Measurements from ENCODE around the gene G2E3.

Gene G2E3

DNA sequence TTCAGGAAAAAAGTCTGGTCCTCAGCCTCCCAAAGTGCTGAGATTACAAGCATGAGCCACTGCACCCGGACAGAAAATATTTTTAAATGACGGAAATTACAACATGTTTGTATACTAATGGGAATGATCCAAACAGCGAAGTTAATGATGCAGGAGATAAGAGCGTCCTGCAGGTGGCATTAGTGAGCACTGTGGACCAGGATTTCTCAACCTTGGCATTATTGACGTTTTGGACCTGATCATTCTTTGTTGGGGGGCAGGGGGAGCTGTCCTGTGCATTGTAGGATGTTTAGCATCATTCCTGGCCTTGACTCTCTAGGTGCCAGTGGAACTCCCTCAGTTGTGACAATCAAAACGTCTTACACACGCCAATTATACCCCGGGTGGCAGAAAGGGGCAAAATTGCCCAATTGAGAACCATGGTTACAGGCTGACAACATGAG, 97.3 kb downstream of the G2E3 start:
- peak in 1 of 2 donors; percentile 5 for DNase-seq (ENCODE audit: low read depth in 2 of 2)

- DNase-seq (ENCODE audit: low read depth in 2 of 2) = no peak
These were observed 98.1 kb downstream of the G2E3 start for GRCh38 chr14:30657050-30657449.

- no peak for DNase-seq (ENCODE audit: low read depth in 2 of 2)
These were observed 98.7 kb downstream of the G2E3 start for GRCh38 chr14:30657606-30658163.

GRCh38 chr14:30658645-30659044, 99.7 kb downstream of the G2E3 start:
- DNase-seq (ENCODE audit: low read depth in 2 of 2) = no peak

DNA sequence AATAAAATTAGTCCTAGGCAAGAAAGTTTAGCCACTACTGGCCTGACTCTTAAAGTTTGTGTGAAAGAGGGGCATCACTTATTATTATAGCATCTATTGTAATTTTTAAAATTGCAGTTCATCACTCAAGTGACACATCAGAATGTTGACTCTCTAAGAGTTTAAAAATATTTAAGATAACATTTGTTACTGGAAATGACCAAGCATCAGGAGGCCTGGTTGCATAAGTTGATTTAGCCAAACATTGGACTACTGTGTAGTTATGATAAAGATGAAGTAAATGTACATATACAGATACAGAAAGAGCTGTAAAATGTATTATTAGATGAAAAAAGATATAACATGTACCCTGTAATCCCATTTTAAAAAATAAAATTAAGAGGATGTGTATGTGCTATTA, 110.6 kb downstream of the G2E3 start:
- DNase-seq (ENCODE audit: low read depth in 2 of 2) = no peak
